Esophagus squamous epithelium (tissue), 4 donors: ENCODE measurements around the gene SUPT3H.

Experiments used
- POLR2A ChIP-seq, 4 donors: fragments of 450-650 bp; IDR thresholded peaks; one replicate each; pipeline ENCODE4 v1.6.1; 2017; ENCODE audit warnings: antibody characterized with exemption in 4 of 4, mild to moderate bottlenecking in 4 of 4, moderate library complexity in 3 of 4
- TF ChIP-seq, protein P1 (sequence below), 6 experiments: fragments of 450-650 bp in 4 of 6; fragments of 200-600 bp in 2 of 6; sonication (generic) in 2 of 6; IDR thresholded peaks; one replicate each; pipeline ENCODE4 v1.5.1; 2016 to 2019; ENCODE audit warnings: antibody characterized with exemption in 6 of 6, mild to moderate bottlenecking in 4 of 6, moderate library complexity in 4 of 6

DNA sequence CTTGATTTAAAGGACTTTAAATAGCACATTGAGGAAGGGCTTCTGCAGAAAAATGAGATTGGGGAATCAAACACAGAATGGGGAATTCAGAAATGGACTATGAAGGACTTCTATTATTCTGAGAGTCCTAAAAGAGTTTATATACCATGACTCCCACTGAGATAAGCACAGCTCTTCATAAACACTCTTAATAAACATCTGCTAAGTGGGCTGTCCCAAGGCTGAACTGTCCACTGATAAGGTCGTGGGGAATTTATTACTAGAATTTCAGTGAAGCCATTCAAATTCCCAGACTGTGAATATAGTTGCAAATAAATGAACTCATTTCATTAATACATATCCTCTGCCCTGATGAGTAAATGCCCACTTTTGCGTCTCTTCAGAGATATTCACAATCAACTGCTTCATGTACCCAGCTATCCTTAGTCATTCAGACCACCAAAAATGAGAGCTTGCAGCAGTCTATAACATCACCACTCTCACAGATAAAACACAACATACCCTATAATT lies 517.8 kb downstream of the SUPT3H start:
- TF ChIP-seq, protein P1, sequence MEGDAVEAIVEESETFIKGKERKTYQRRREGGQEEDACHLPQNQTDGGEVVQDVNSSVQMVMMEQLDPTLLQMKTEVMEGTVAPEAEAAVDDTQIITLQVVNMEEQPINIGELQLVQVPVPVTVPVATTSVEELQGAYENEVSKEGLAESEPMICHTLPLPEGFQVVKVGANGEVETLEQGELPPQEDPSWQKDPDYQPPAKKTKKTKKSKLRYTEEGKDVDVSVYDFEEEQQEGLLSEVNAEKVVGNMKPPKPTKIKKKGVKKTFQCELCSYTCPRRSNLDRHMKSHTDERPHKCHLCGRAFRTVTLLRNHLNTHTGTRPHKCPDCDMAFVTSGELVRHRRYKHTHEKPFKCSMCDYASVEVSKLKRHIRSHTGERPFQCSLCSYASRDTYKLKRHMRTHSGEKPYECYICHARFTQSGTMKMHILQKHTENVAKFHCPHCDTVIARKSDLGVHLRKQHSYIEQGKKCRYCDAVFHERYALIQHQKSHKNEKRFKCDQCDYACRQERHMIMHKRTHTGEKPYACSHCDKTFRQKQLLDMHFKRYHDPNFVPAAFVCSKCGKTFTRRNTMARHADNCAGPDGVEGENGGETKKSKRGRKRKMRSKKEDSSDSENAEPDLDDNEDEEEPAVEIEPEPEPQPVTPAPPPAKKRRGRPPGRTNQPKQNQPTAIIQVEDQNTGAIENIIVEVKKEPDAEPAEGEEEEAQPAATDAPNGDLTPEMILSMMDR (IDR thresholded peaks at IDR 0.05), result no peak
- no peak for TF ChIP-seq POLR2A (IDR thresholded peaks at IDR 0.05)
